Dedifferentiated amniotic fluid mesenchymal stem cell (primary cell): ENCODE results near the gene PRR14L.
"Not testable (repeated sequence)": the region's sequence is repeated elsewhere in the genome, so short reads cannot be mapped to it uniquely, and the experiment has no call there.

Source experiments
- DNase-seq: peaks from one replicate; pipeline ENCODE4 v3.0.0-alpha.2; 2016; ENCODE audit errors: extremely low spot score

PRR14L gene

GRCh38 chr22:31681349-31682345, 68.3 kb downstream of the PRR14L start:
- peak; percentile 36 for DNase-seq

GRCh38 chr22:31680861-31681341, 69.0 kb downstream of the PRR14L start:
- peak; percentile 68 for DNase-seq

DNA sequence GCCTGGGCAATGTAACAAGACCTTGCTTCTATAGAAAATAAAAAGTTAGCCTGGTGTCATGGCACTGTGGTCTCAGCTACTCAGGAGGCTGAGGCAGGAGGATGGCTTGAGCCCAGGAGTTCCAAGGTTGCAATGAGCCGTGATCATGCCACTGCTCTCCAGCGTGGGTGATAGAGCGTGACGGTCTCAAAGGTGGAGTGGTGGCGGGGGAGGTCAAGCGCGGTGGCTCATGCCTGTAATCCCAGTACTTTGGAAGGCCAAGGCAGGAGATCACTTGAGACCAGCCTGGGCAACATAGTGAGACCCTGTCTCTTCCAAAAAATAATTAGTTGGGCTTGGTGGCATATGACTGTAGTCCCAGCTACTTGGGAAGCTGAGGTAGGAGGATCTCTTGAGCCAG, 71.2 kb downstream of the PRR14L start:
- DNase-seq: no peak

DNA sequence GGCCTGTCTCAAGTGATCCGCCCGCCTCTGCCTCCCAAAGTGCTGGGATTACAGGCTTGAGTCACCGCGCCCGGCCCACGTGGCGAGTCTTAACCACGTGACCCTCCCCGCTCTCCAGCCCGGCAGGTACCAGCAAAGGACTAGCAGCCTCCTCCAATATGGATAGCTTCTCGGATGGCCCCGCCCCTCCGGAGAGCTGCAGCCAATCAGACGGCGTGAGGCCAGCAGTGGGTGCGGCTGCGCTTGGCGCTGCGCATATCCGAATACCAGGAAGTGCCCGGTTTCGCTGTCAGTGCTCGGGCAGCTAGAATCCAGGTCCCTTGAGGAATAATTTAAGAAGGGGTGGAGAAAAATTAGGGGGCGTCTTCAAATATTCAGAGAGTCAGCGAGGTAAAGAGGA, 73.2 kb downstream of the PRR14L start:
- no peak for DNase-seq

- not testable (repeated sequence) for DNase-seq
These were observed 75.7 kb downstream of the PRR14L start for GRCh38 chr22:31674219-31674618.

DNA sequence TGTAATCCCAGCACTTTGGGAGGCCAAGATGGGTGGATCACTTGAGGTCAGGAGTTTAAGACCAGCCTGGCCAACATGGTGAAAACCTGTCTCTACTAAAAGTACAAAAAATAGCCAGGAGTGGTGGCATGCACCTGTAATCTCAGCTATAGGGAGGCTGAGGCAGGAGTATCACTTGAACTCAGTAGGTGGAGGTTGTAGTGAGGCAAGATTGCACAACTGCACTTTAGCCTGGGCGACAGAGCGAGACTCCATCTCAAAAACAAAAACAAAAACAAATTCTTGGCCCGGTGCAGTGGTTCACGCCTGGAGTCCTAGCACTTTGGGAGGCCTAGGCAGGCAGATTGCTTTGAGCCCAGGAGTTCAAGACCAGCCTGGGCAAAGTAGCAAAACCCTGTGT, 81.1 kb downstream of the PRR14L start:
- not testable (repeated sequence) for DNase-seq

DNA sequence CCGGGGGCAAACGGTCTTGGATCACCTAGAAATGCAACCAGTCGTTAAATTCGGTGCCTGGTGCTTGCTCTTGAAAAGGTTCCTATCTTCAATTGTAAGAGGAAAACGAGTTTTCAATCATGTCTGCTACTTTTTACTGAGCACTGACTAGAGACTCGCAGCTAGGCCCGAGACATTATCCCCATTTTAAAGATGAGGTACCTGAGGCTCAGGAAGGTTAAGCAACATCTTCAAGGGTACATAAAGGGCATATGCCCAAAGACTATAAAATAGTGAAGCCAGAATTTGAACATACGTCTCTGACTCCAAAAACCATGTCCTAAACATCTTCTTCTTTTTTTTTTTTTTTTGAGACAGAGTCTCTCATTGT, 87.3 kb downstream of the PRR14L start:
- DNase-seq: no peak

DNA sequence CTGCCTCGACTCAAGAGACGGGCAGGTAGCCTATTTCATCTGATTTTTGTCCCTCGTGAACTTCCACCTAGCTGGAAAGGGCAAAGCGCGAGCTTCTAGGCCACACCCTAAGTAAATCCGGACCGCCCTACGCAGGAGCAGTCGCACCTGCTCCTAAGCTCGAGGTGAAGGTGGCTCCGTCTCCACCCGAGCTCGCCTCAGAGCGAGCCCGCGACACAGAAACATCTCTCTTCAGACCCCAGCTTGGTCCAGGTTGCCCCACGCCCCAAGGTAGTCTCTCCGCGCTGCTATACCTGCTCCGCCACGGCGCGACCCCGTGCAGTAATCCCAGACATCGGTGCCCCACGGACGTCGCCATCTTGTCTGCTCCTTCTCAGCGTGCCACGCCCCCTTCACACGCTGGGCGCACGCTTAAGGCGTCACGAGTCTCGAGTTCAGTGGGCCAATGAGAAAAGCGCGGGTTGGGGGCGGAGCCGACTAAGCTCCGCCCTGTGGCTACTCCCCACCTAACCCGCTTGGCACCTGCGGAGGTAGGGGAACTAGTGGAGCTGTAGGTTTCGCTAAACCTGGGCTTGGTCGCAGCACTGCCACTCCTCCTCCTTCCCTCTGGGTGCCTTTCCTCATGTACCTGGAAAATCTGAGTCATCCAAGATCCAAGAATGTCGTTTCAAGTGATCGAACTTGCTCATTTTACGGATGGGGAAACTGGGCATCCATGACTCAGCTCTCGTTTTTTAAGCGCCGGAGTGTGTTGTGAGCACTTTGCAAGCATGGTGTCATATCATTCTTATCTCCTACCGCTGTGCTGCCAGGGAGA, 87.9 kb downstream of the PRR14L start, which contains the start of gene PISD:
TSS of gene PISD (minus strand) at position 365 of the 817 bp plus-strand sequence. CDS start at position 358, 7 bp downstream.
- peak; percentile 95 for DNase-seq

- DNase-seq: peak; percentile 24
These were observed 89.0 kb downstream of the PRR14L start for GRCh38 chr22:31660860-31661341.

DNA sequence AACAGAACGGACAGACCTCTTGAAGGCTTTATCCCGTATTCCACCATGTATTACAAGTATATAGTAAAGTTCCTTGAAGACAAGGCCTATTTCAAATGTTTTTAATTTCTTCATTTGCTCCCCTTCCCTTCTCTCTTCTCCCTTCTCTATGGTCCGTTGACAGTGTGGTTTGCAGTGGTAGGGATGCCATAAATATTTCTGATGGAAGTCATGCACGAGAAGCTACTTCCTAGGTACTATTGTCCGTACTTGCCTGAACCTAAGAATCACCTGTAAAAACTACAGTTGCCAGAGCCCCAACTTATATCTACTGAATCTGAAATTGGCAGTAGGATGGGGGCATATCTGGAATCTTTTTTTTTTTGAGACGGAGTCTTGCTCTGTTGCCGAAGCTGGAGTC, 90.7 kb downstream of the PRR14L start:
- no peak for DNase-seq

DNA sequence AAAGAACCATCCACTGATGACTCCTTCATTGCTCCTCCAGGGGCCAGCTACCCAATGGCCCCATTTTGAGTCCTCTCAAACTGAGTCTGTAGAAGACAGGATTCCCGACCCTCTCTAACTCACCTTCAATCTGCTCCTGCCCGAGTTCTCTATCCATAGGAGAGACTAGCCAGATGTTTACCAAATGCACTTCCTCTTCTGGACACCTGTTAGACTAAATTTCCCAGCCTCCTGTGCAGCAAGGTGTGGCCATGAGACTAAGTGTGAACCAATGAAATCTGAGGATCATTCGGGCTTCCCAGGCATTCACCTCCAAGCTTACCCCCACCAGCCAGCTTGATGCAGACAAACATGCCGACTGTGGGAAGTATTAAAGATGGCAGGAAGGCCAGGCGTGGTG, 95.5 kb downstream of the PRR14L start:
- DNase-seq: no peak

DNA sequence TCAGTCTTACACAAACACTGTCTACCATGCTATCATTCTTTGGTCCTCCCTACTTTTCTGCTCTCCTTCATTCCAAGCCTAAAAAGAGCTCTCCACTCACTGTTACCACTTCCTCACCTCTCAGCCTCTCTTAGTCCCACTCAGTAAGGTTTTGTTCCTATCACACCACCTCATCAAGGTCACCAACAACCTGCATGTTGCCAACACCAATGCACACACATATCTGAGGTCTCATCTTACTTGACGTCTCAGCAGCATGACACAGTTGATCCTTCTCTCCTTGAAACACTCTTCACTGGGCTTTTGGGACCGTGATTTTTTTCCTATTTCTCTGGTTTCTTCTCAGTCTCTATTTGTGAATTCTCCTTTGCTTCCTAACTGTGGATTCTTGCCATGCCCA, 96.0 kb downstream of the PRR14L start:
- DNase-seq: no peak

- no peak for DNase-seq
These were observed 96.8 kb downstream of the PRR14L start for GRCh38 chr22:31652911-31653684.

- no peak for DNase-seq
These were observed 97.8 kb downstream of the PRR14L start for GRCh38 chr22:31652088-31652487.

DNA sequence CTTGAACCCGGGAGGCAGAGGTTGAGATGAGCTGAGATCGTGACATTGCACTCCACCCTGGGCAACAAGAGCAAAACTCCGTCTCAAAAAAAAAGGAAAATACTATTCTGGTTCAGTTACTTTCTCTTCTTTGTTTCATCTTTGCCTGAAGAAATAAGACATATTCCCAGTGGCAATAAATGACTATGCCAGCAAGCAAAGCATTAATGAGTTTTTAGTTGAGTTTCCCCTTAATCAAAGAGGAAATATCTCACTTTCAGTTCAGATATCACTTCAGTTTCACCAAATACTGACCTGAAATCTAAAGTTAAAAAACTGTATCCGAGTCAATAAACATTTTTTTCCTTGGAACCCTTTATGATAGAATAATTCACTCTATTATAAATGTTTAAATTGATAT, 98.3 kb downstream of the PRR14L start:
- no peak for DNase-seq

DNA sequence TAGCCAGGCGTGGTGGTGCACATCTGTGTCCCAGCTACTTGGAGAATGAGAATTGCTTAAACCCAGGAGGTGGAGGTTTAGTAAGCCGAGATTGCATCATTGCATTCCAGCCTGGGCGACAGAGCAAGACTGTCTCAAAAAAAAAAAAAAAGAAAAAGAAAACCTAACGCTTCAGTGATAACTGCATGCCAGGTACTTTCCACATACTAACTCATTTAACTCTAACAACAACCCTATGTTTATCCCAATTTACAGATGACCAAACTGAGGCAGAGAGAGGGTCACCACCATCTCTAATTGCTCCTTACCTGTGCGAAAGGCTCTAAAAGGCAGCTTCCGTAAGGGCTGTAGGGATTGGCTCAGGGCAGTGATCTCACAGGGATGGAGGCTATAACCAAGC, 99.5 kb downstream of the PRR14L start:
- DNase-seq: peak; percentile 57

DNA sequence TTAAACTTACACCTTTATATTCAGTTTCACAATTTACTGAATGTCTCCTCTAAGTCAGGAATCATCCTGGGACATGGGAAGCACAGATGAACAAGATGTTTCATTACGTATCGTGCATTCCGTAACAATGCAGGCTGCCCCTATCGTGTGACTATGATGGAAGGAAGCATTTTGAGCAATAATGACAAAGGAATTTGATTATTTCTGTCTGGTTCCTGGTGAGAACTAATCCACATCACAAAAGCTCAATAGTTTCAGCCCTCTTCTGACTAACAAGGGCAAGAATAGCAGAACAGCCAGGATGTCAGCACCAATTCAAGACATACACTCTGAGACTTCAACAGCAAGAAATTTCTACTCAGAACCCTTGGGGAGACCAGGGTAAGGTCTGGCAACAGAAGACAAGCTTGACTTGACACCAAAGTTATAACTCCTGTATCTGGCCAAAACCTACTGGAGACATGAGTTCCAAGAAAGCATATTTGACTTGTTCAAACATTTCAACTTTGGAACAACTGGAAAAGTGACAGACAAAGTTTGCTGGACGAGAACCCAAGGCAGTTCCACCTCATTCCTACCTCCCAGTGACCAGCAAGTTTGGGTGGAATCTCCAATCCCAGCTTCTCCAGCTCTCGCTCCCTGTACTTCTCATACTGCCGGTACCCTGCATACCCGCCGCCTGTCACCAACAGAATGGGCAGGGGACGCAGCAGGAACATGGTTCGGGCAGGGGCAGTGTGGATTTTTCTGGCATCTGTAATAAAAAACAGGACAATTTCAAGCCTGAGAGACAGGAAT, 102.2 kb downstream of the PRR14L start:
- DNase-seq: no peak

GRCh38 chr22:31647066-31647465, 102.9 kb downstream of the PRR14L start:
- DNase-seq: no peak

- no peak for DNase-seq
These were observed 103.5 kb downstream of the PRR14L start for GRCh38 chr22:31646186-31647019.
